AG09319 (cell line): ENCODE data around the gene PIEZO1.

Experiments used
- DNase-seq: peaks from one replicate; pipeline ENCODE4 v3.0.0-alpha.2; 2010; ENCODE audit warnings: low read depth; ENCODE audit errors: extremely low read depth
- TF ChIP-seq, protein P1 (sequence below): IDR thresholded peaks from 2 replicates; pipeline ENCODE4 v1.5.1; 2011; ENCODE audit warnings: low read depth, mild to moderate bottlenecking, inconsistent platforms, low read length, moderate library complexity

Gene PIEZO1

DNA sequence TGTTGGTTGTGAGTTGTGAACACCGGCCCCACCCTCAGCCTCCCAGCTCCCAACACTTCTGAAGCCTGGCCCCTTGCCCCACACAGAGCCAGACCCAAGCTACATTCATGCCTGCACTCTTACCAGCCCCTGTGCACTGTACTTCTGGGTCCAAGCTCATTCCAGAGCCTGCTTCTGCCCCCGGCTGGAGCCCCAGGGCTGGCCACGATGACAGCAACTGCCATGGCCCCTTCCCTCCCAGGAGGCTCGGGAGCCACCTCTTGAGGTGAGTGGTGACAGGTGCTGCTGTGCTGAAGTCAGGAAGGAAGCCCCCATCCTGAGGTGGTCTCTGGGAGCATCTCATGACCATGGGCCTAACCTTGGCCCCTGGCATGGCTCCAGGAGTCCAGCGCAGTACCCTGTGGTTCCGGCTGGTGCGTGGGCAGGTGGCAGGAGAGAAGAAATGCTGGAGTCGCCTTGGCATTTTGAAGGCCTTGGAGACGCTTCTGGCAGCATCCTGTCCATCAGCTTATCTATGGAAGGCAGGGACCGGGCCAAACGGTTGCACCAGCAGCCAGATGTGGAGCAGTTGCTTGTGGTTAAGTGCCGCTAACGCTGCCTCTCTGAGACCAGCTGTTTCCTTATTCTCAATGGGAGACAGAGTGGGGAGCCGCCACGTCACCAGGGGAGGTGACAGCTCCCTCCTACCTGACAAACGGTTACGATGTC is 14.7 kb upstream of the PIEZO1 start:
- DNase-seq, result no peak
- TF ChIP-seq, protein P1, sequence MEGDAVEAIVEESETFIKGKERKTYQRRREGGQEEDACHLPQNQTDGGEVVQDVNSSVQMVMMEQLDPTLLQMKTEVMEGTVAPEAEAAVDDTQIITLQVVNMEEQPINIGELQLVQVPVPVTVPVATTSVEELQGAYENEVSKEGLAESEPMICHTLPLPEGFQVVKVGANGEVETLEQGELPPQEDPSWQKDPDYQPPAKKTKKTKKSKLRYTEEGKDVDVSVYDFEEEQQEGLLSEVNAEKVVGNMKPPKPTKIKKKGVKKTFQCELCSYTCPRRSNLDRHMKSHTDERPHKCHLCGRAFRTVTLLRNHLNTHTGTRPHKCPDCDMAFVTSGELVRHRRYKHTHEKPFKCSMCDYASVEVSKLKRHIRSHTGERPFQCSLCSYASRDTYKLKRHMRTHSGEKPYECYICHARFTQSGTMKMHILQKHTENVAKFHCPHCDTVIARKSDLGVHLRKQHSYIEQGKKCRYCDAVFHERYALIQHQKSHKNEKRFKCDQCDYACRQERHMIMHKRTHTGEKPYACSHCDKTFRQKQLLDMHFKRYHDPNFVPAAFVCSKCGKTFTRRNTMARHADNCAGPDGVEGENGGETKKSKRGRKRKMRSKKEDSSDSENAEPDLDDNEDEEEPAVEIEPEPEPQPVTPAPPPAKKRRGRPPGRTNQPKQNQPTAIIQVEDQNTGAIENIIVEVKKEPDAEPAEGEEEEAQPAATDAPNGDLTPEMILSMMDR, result no peak

DNA sequence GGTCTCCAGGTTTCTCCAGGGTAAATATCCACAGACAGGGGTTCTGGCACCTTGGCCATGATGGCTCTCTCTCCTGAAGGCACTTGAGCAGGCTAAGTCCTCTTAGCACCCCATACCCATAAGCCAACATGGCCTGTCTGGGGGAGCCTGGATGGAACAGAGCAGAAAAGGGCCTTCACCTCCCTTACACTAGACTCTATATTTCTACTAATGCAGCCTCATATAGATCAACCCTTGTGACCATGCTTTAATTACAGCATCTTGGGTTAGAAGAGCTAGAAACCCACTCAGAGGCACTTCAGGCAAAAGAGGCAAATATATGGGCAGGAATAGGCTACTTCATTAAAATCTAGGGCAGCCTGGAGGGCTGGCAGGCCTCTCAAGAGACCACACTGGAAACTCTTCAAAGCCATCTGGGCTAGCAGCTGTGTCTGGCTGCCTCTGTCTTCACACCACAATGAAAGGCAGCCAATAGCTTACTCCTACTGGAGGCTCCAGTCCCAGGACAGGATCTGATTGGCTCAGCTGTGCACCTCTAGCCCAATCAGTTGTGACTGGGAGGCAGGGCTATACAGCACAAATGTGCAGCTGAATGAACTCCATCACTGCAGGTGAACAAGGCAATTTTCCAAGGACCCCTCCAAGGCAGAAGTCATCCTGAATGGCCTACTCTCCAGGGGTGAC is 13.9 kb upstream of the PIEZO1 start:
- TF ChIP-seq, protein P1, result no peak
- DNase-seq, result no peak

DNA sequence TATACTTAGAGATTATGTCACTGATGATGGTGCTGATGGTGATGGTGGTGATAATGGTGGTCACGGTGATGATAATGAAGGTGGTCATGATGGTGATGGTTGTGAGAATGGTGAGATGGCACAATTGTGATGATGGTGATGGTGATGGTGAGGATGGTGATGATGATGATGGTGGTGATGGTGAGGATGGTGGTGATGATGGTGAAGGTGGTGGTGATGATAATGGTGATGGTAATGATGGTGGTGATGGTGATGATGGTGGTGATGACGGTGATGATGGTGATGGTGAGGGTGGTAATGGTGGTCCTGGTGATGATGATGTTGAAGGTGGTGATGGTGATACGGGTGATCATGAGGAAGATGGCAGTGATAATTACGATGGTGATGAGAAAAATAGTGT is 13.1 kb upstream of the PIEZO1 start:
- no peak for DNase-seq
- TF ChIP-seq, protein P1, result no peak

DNA sequence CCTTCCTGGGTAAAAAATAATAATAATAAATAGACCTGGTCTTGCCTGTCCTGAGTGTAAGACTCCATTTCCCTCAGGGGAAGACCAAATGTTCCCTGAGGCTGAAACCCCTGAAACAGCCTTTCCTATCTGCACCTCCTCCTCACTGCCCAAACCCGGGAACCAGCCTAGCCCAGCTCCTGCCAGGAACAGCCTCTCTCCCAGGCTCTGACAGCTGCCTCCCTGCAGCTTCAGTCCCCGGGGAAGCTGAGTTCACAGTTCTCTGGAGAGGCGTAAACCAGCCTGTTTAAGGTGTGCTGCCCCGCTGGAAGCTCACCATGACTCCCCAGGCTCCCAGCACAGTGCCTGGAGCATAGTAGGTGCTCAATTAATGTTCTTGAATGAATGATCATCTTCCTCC is 11.3 kb upstream of the PIEZO1 start:
- TF ChIP-seq, protein P1, result no peak
- no peak for DNase-seq

DNA sequence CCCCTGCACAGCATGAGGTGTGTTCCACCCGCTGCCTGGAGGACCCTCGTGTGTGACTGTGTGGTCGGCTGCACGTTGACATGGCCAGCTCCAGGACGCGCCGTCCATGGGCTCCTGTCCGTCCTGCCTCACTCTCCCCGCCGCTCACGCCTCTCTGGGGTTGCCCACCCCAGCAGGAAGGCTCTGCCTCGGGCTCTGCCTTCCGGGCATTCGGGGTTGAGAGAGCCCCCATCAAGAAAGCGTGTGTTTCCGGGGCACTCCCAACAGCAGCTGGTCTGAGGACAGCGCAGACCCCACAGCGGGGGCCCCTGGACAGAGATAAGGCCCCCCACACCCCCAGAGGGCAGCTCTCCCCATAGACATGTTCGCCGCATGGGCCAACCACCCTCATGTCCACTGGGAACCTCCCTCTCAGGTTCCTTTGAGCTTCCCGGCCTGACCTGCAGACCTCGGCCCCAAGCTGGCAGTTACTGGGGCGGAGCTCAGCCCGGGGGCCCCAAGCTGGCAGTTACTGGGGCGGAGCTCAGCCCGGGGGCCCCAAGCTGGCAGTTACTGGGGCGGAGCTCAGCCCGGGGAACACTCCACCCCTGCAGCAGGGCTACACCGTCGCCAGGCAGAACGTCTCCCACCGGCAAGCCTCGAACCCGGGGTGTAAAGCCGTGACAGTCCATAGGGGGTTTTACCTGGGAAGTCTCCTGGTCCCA is 8.4 kb upstream of the PIEZO1 start:
- TF ChIP-seq, protein P1, result no peak
- no peak for DNase-seq

DNA sequence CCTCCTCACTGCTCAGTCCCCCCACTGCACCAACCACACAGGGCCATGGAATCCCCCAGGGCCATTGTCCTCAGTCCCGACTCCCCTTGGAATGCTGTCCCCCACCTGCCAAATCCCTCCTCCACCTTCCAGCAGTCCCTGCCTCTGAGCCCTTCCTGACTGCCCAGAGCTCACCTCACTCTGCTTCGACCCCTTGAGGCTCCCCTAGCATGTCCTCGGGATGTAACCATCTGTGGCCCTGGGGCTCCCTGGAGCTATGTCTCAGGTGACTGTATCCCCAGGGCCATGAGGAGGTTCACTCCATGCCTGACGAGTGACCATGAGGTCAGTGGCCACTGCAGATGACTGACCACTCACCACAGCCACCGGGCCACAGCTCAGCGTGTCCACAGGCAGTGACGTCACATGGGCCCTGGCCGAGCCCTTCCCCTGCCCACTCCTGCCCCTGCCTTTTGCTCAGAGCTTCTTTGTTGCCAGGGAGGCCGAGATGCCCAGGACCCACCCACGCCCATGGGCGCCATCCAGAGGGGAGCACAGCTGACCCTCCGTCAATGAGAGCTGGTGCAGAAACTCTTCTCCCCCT is 7.7 kb upstream of the PIEZO1 start:
- no peak for DNase-seq
- TF ChIP-seq, protein P1, result no peak
